HEK293 (cell line): ENCODE measurements around the gene ITGB1BP1.

Source experiments
- CTCF ChIA-PET: fragments of 350-600 bp; formaldehyde crosslinking; extraction: SDS; loops from one replicate; lab custom pipeline; 2021; ENCODE audit warnings: antibody characterized with exemption; lab: Yijun Ruan, JAX
- POLR2A ChIA-PET: fragments of 300-600 bp; formaldehyde crosslinking; extraction: SDS; loops from one replicate; lab custom pipeline; 2020; ENCODE audit warnings: antibody characterized with exemption, inconsistent platforms; lab: Yijun Ruan, JAX
- H3K27ac ChIP-seq: fragments of 200-500 bp; sonication (Bioruptor generic); 2 replicates; pipeline ENCODE4 v1.5.1; 2014; ENCODE audit warnings: low read depth, low read length, control low read depth, inconsistent platforms; ENCODE audit errors: extremely low read depth
- H3K36me3 ChIP-seq, 2 experiments: fragments of 200-500 bp in 1 of 2; sonication (Bioruptor generic) in 1 of 2; 1 replicate in 1 of 2; 2 replicates in 1 of 2; pipeline ENCODE4 v1.5.1; 2014 to 2017; ENCODE audit warnings: inconsistent platforms in 2 of 2, low read length in 2 of 2; ENCODE audit not compliant: control insufficient read depth in 2 of 2, insufficient read depth in 1 of 2
- H3K4me1 ChIP-seq: fragments of 200-500 bp; sonication (Bioruptor generic); 2 replicates; pipeline ENCODE4 v1.5.1; 2014; ENCODE audit warnings: mild to moderate bottlenecking, low read length, inconsistent platforms; ENCODE audit not compliant: control insufficient read depth, insufficient read depth
- H3K4me3 ChIP-seq: 2 replicates; pipeline ENCODE4 v1.5.1; 2011; ENCODE audit warnings: low read depth, mild to moderate bottlenecking, control low read depth, low read length, moderate library complexity
- H3K9me3 ChIP-seq: fragments of 200-500 bp; sonication (Bioruptor generic); 2 replicates; pipeline ENCODE4 v1.5.1; 2014; ENCODE audit warnings: low read depth, low read length, inconsistent platforms; ENCODE audit not compliant: control insufficient read depth, insufficient read depth
- SETDB1 ChIP-seq: IDR thresholded peaks from one replicate; pipeline ENCODE4 v1.6.1; 2017; ENCODE audit warnings: mild to moderate bottlenecking, low read length, moderate library complexity, mixed read lengths; ENCODE audit not compliant: insufficient read length
- WT1 ChIP-seq: fragments of 450-650 bp; formaldehyde crosslinking; IDR thresholded peaks from 2 replicates; pipeline ENCODE4 v1.5.1; 2016; ENCODE audit warnings: missing biosample characterization, missing genetic modification characterization
- ZBTB20 ChIP-seq: fragments of 450-650 bp; formaldehyde crosslinking; IDR thresholded peaks from 2 replicates; pipeline ENCODE4 v1.5.1; 2016; ENCODE audit warnings: missing biosample characterization, missing genetic modification characterization
- ZBTB49 ChIP-seq: fragments of 450-650 bp; formaldehyde crosslinking; IDR thresholded peaks from 2 replicates; pipeline ENCODE4 v1.5.1; 2016; ENCODE audit warnings: missing biosample characterization, missing genetic modification characterization, low read depth
- ZFP3 ChIP-seq: fragments of 450-650 bp; formaldehyde crosslinking; IDR thresholded peaks from 2 replicates; pipeline ENCODE4 v1.5.1; 2016; ENCODE audit warnings: low read depth, missing biosample characterization, missing genetic modification characterization
- ZNF223 ChIP-seq: fragments of 450-650 bp; formaldehyde crosslinking; IDR thresholded peaks from 2 replicates; pipeline ENCODE4 v1.5.1; 2016; ENCODE audit warnings: missing biosample characterization, missing genetic modification characterization
- ZNF302 ChIP-seq: fragments of 450-650 bp; formaldehyde crosslinking; IDR thresholded peaks from 2 replicates; pipeline ENCODE4 v1.5.1; 2016; ENCODE audit warnings: missing biosample characterization, missing genetic modification characterization, low read depth
- ZNF311 ChIP-seq: fragments of 450-650 bp; formaldehyde crosslinking; IDR thresholded peaks from 2 replicates; pipeline ENCODE4 v1.5.1; 2017; ENCODE audit warnings: missing biosample characterization, missing genetic modification characterization, borderline replicate concordance
- ZNF433 ChIP-seq: fragments of 450-650 bp; formaldehyde crosslinking; IDR thresholded peaks from 2 replicates; pipeline ENCODE4 v1.5.1; 2016; ENCODE audit warnings: missing biosample characterization, missing genetic modification characterization, low read depth
- ZNF473 ChIP-seq: fragments of 450-650 bp; formaldehyde crosslinking; IDR thresholded peaks from 2 replicates; pipeline ENCODE4 v1.5.1; 2017; ENCODE audit warnings: missing biosample characterization, missing genetic modification characterization
- ZNF510 ChIP-seq: fragments of 450-650 bp; formaldehyde crosslinking; IDR thresholded peaks from 2 replicates; pipeline ENCODE4 v1.5.1; 2018; ENCODE audit warnings: mild to moderate bottlenecking, missing genetic modification characterization, missing biosample characterization; ENCODE audit not compliant: insufficient replicate concordance
- ZNF623 ChIP-seq: fragments of 450-650 bp; formaldehyde crosslinking; IDR thresholded peaks from 2 replicates; pipeline ENCODE4 v1.5.1; 2016; ENCODE audit warnings: missing biosample characterization, missing genetic modification characterization
- TF ChIP-seq, protein P1 (sequence below): fragments of 450-650 bp; formaldehyde crosslinking; IDR thresholded peaks from 2 replicates; pipeline ENCODE4 v1.5.1; 2016; ENCODE audit warnings: missing biosample characterization, missing genetic modification characterization
- TF ChIP-seq, protein P2 (sequence below): fragments of 450-650 bp; formaldehyde crosslinking; IDR thresholded peaks from 2 replicates; pipeline ENCODE4 v1.5.1; 2016; ENCODE audit warnings: missing biosample characterization, missing genetic modification characterization
- TF ChIP-seq, protein P3 (sequence below): fragments of 450-650 bp; formaldehyde crosslinking; IDR thresholded peaks from 2 replicates; pipeline ENCODE4 v1.5.1; 2016; ENCODE audit warnings: missing biosample characterization, missing genetic modification characterization, borderline replicate concordance
- TF ChIP-seq, protein P4 (sequence below): fragments of 450-650 bp; formaldehyde crosslinking; IDR thresholded peaks from 2 replicates; pipeline ENCODE4 v1.5.1; 2016; ENCODE audit warnings: missing biosample characterization, missing genetic modification characterization, low read depth

Gene ITGB1BP1

GRCh38 chr2:9366026-9366425 is 57.3 kb downstream of the ITGB1BP1 start:
- Histone ChIP-seq H3K4me1 (peaks cover 3% of the 10 kb centered on the region; the same call in 1 of the 2 replicates), H3K27ac (no peak overlapping the region), H3K4me3 (no peak overlapping the region)
- TF ChIP-seq WT1 (tag by site-specific recombination) (no peak), SETDB1 (no peak), ZNF623 (tag by site-specific recombination) (no peak), ZFP3 (no peak), ZNF311 (tag by site-specific recombination) (no peak), ZNF302 (tag by site-specific recombination) (no peak), ZNF223 (no peak), ZNF510 (tag by site-specific recombination) (no peak), ZNF473 (tag by site-specific recombination) (no peak), ZBTB20 (no peak), ZNF433 (tag by site-specific recombination) (no peak), ZBTB49 (tag by site-specific recombination) (no peak)
- TF ChIP-seq, protein P1, sequence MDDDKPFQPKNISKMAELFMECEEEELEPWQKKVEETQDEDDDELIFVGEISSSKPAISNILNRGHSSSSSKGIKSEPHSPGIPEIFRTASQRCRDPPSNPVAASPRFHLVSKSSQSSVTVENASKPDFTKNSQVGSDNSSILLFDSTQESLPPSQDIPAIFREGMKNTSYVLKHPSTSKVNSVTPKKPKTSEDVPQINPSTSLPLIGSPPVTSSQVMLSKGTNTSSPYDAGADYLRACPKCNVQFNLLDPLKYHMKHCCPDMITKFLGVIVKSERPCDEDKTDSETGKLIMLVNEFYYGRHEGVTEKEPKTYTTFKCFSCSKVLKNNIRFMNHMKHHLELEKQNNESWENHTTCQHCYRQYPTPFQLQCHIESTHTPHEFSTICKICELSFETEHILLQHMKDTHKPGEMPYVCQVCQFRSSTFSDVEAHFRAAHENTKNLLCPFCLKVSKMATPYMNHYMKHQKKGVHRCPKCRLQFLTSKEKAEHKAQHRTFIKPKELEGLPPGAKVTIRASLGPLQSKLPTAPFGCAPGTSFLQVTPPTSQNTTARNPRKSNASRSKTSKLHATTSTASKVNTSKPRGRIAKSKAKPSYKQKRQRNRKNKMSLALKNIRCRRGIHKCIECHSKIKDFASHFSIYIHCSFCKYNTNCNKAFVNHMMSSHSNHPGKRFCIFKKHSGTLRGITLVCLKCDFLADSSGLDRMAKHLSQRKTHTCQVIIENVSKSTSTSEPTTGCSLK (tag by site-specific recombination): no peak
- TF ChIP-seq, protein P2, sequence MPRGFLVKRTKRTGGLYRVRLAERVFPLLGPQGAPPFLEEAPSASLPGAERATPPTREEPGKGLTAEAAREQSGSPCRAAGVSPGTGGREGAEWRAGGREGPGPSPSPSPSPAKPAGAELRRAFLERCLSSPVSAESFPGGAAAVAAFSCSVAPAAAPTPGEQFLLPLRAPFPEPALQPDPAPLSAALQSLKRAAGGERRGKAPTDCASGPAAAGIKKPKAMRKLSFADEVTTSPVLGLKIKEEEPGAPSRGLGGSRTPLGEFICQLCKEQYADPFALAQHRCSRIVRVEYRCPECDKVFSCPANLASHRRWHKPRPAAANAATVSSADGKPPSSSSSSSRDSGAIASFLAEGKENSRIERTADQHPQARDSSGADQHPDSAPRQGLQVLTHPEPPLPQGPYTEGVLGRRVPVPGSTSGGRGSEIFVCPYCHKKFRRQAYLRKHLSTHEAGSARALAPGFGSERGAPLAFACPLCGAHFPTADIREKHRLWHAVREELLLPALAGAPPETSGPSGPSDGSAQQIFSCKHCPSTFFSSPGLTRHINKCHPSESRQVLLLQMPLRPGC (tag by site-specific recombination): no peak
- TF ChIP-seq, protein P3, sequence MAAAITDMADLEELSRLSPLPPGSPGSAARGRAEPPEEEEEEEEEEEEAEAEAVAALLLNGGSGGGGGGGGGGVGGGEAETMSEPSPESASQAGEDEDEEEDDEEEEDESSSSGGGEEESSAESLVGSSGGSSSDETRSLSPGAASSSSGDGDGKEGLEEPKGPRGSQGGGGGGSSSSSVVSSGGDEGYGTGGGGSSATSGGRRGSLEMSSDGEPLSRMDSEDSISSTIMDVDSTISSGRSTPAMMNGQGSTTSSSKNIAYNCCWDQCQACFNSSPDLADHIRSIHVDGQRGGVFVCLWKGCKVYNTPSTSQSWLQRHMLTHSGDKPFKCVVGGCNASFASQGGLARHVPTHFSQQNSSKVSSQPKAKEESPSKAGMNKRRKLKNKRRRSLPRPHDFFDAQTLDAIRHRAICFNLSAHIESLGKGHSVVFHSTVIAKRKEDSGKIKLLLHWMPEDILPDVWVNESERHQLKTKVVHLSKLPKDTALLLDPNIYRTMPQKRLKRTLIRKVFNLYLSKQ (tag by site-specific recombination): no peak
- TF ChIP-seq, protein P4, sequence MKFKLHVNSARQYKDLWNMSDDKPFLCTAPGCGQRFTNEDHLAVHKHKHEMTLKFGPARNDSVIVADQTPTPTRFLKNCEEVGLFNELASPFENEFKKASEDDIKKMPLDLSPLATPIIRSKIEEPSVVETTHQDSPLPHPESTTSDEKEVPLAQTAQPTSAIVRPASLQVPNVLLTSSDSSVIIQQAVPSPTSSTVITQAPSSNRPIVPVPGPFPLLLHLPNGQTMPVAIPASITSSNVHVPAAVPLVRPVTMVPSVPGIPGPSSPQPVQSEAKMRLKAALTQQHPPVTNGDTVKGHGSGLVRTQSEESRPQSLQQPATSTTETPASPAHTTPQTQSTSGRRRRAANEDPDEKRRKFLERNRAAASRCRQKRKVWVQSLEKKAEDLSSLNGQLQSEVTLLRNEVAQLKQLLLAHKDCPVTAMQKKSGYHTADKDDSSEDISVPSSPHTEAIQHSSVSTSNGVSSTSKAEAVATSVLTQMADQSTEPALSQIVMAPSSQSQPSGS (tag by site-specific recombination): no peak
- TF ChIP-seq, all 188 proteins: peak for 0
- Histone ChIP-seq H3K36me3 (peaks cover 23 to 51% of the 10 kb centered on the region in 2 experiments; a peak in 2 of 3 replicates), H3K9me3 (no peaks in the 10 kb centered on the region)
- ChIA-PET CTCF (interaction anchor here (0.6 to 0.9 kb wide), 2 partner anchors 417 to 486 kb away, joined by 3 to 5 read pairs; no protein-coding TSS in a partner anchor), POLR2A (no interaction called here)
